Testis (tissue), 2 donors: ENCODE measurements around the gene SULT1A3.

Experiments used
- CTCF ChIP-seq, 3 experiments: fragments of 450-650 bp in 2 of 3; fragments of 200-600 bp in 1 of 3; sonication (generic) in 1 of 3; IDR thresholded peaks; one replicate each; pipeline ENCODE4 v1.5.1; 2016 to 2019; ENCODE audit warnings: antibody characterized with exemption in 3 of 3, mild to moderate bottlenecking in 2 of 3, moderate library complexity in 1 of 3
- POLR2A ChIP-seq: fragments of 450-650 bp; IDR thresholded peaks from one replicate; pipeline ENCODE4 v1.6.1; 2017; ENCODE audit warnings: antibody characterized with exemption, mild to moderate bottlenecking, moderate library complexity

DNA sequence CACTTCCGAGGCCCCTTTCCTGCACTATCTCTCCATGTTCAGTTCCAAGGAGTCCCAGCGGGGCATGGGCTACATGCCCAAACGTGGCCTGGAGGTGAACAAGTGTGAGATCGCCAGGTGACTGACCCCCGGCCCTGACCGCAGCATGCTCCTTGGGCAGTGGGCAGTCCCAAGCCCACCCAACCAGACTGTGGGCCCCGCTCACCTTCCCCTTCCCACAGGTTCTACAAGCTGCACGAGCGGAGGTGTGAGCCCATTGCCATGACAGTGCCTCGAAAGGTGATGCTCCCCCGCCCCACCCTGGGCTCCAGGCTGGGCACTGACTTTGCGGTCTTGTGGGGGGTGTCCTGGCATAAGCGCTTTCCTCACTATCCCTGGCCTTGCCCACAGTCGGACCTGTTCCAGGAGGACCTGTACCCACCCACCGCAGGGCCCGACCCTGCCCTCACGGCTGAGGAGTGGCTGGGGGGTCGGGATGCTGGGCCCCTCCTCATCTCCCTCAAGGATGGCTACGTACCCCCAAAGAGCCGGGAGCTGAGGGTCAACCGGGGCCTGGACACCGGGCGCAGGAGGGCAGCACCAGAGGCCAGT lies 11.0 kb upstream of the SULT1A3 start:
- TF ChIP-seq CTCF (IDR thresholded peaks at IDR 0.05) (no peak), POLR2A (no peak)
